Measurements from ENCODE around the gene BLOC1S2. TPM values are rescaled to one million over a fixed set of nuclear protein-coding genes. Genes with fewer than 3 reads are reported as not detected.

BLOC1S2 gene
- 68.8 and 77.6 TPM in 2 replicates for total RNA-seq

DNA sequence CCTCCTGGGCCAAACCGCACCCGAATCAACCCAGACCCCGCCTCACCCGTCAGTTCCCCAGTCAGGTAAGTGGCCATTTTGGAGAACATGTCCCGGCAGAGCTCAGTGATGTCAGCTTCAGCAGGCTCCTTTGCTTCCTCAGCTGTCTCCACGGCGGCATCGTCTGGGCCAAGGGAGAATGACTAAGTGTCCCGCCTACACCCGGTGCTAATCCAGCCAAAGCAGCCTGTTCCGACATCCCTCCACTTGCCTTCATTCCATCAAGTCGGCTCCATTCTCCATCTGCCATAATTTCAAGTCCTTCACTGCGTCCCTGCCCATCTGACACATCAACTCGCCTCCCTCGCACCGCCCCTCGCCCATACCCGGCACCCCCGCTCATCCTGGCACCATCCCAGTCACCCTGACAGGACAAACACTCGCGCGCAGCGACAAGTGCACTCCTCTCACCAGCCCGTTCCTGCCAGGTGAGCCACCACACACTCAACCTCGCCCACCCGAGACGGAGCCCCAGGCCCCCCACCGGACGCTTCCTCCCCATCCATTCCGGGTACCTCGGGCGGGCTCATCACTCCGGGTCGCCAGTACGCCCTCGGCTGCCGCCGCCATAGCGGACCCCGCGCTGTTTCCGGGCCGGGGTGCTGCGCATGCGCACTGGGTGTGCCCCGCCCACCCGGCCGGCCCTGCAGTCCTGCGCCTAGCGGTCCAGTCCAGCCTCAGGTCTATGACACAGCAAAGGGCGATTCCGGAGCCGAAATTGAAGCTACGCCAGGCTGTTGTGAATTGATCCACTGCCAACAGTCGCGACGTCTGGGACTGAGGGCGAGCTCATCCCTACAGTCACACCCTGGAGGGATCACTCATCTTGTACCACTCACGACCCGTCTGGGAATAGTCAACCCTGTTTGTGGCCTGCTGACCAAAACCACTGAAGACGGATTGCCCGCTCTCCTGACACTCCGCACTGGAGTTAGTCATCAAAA, at the start of gene BLOC1S2:
BLOC1S2 (minus strand) TSS at position 630 of the 983 bp plus-strand sequence; CDS start at position 609, 21 bp downstream.

DNA sequence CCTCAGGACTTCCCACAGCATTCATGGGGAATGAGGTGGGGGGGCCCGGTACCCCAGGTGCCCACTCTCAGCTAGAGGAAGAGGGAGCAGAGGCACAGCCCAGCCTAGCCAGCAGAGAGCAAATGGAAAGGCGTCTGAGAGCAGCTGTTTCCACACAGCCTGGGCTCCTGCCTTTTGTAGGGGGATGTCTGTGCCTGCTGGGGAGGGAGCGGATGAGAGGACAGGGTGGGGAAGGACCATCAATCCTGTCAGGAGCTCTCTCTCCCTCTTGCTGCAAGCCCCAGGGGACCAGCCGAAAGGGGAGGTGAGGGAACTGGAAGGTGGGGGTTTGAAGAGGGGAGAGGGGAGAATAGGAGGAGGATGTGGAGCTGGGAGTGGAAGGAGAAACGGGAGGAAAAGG, 43.6 kb upstream of the BLOC1S2 start, which contains the start of gene PKD2L1:
PKD2L1 (minus strand) TSS at position 150 of the 400 bp plus-strand sequence; CDS start at position 25, 125 bp downstream.

DNA sequence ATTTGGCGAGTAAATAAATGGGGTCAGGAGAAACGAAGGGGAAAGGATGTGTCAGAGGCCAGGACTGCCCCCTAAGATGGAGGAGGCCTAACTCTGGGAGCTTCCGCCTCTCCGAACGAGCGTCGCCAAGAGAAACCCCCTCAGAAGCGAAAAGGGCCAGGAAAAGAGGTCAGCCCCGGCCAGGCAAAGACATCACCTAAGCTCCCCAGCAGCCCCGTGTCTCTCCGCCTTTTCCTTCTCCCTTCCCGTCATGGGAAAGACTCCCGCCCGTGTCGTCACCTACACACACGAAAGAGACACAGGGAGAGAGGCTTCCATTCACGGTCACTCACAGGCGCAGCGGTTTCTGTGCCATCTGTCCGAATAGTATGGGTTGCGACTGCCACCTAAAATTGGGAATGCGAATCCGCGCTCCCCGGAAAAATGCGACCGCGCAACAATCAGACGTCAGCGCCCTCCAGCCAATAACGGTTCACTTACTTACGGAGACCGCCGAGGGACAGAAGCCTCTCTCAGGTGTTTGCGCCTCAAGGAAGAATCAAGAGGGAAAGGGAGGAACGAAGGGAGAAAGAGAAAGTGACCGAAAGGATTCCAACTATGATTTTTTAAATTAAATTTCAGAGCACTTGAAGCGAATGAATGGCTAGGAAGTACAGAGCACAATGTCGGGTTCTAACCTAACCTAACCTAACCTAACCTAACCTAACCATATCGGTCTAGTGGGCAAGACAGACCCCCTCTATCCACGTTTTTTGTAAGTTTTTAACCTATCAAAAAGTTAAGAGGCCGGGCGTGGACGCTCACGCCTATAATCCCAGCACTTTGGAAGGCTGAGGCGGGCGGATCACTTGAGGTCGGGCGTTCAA, 19.0 kb downstream of the BLOC1S2 start, which contains the start of gene CWF19L1:
CWF19L1 (minus strand) TSS at position 400 of the 866 bp plus-strand sequence; CDS start at position 355, 45 bp downstream.

Other genes starting within 250 kb of the BLOC1S2 start
- gene CPN1, start 204.8 kb downstream of the BLOC1S2 start, total RNA-seq: not detected in 2 replicates
- gene ERLIN1, start 100.7 kb downstream of the BLOC1S2 start, total RNA-seq: 37.4 and 42.2 TPM in 2 replicates
- gene CHUK, start 57.1 kb downstream of the BLOC1S2 start, total RNA-seq: 19.4 and 19.5 TPM in 2 replicates
- gene CWF19L1, start 19.0 kb downstream of the BLOC1S2 start, total RNA-seq: 26.7 and 31.2 TPM in 2 replicates
- not detected in 2 replicates for gene PKD2L1, start 43.5 kb upstream of the BLOC1S2 start, total RNA-seq
- 238 and 239 TPM in 2 replicates for gene SCD, start 60.6 kb upstream of the BLOC1S2 start, total RNA-seq
- not detected in 2 replicates for gene WNT8B, start 176.3 kb upstream of the BLOC1S2 start, total RNA-seq
- gene SEC31B, start 233.2 kb upstream of the BLOC1S2 start, total RNA-seq: 0.87 and 0.89 TPM in 2 replicates
- 220 and 254 TPM in 2 replicates for gene NDUFB8, start 243.2 kb upstream of the BLOC1S2 start, total RNA-seq
- gene HIF1AN, start 249.3 kb upstream of the BLOC1S2 start, total RNA-seq: 3.1 and 3.7 TPM in 2 replicates

Measured in mammary microvascular endothelial cell (primary cell).